ENCODE measurements around the gene FOXL2NB.

GRCh38 chr3:138935505-138935862 lies 11.5 kb upstream of the FOXL2NB start:
- TF ChIP-seq CTCF (conservative IDR thresholded peaks at IDR 0.05; ENCODE audit: low read length), result no peak
- no peak for TF ChIP-seq EZH2phosphoT487 (IDR thresholded peaks at IDR 0.05; ENCODE audit: borderline replicate concordance)

Data from Loucy (cell line).